Endodermal cell (in vitro differentiated cells): ENCODE measurements around the gene EXOC3L4. TPM values are rescaled to one million over a fixed set of nuclear protein-coding genes. Genes with fewer than 3 reads are reported as not detected.

ENCODE experiments used
- DNase-seq: peaks from one replicate; pipeline ENCODE4 v3.0.0-alpha.2; 2017
- H3K27ac ChIP-seq: 2 replicates; pipeline ENCODE4 v1.5.1; 2013; ENCODE audit warnings: mild to moderate bottlenecking, low read depth, low read length, moderate library complexity
- H3K27me3 ChIP-seq: 2 replicates; pipeline ENCODE4 v1.6.1; 2013; ENCODE audit warnings: mild to moderate bottlenecking, low read length, moderate library complexity; ENCODE audit not compliant: insufficient read depth, control insufficient read depth, poor library complexity, severe bottlenecking
- H3K36me3 ChIP-seq: 2 replicates; pipeline ENCODE4 v1.7.0; 2013; ENCODE audit warnings: mild to moderate bottlenecking, low read length, moderate library complexity; ENCODE audit not compliant: control insufficient read depth, insufficient read depth
- H3K4me1 ChIP-seq: one replicate; pipeline ENCODE4 v1.7.0; 2013; ENCODE audit warnings: low read length; ENCODE audit not compliant: control insufficient read depth, insufficient read depth
- H3K4me3 ChIP-seq: 2 replicates; pipeline ENCODE4 v1.5.1; 2013; ENCODE audit warnings: mild to moderate bottlenecking, low read length, moderate library complexity
- H3K9ac ChIP-seq: 2 replicates; pipeline ENCODE4 v1.6.1; 2013; ENCODE audit warnings: mild to moderate bottlenecking, low read length, moderate library complexity; ENCODE audit not compliant: poor library complexity, severe bottlenecking; ENCODE audit errors: extremely low read depth
- H3K9me3 ChIP-seq: 2 replicates; pipeline ENCODE4 v1.6.1; 2013; ENCODE audit warnings: mild to moderate bottlenecking, low read length, moderate library complexity; ENCODE audit not compliant: control insufficient read depth
- H3K27ac Mint-ChIP-seq: 2 replicates; pipeline ENCODE4 v1.8.0; 2020; ENCODE audit warnings: mixed read lengths
- H3K27me3 Mint-ChIP-seq: 2 replicates; pipeline ENCODE4 v1.8.0; 2021; ENCODE audit warnings: mild to moderate bottlenecking, mixed read lengths; ENCODE audit not compliant: insufficient read depth
- H3K36me3 Mint-ChIP-seq: 2 replicates; pipeline ENCODE4 v1.8.0; 2020; ENCODE audit warnings: low read depth, mixed read lengths
- H3K4me1 Mint-ChIP-seq: 2 replicates; pipeline ENCODE4 v1.8.0; 2020; ENCODE audit warnings: mixed read lengths
- H3K4me3 Mint-ChIP-seq: 2 replicates; pipeline ENCODE4 v1.8.0; 2020; ENCODE audit warnings: mild to moderate bottlenecking, moderate library complexity, mixed read lengths
- H3K9me3 Mint-ChIP-seq: 2 replicates; pipeline ENCODE4 v1.8.0; 2020; ENCODE audit warnings: mild to moderate bottlenecking, mixed read lengths
- WGBS, 2 experiments: methylation state at CpG; one replicate each; pipeline versions ENCODE4 v1.1.5 to v1.1.7; 2013; ENCODE audit warnings: missing lambda C conversion rate in 2 of 2, mixed read lengths in 1 of 2; ENCODE audit not compliant: insufficient coverage in 1 of 2, insufficient read length in 1 of 2; 5-methylcytosine and 5-hydroxymethylcytosine counted together
- total RNA-seq, 2 donors: library from RNA; stranded (reverse); fragmentation: NEBNext Ultra II Directional in 1 of 2; extraction: Animal tissue kit (Norgen Biotek cat#: 25700) in 1 of 2; gene quantifications; 2 replicates in 1 of 2; 3 replicates in 1 of 2; pipeline ENCODE4 v1.2.1, GENCODE V29; 2021
- TF ChIP-seq, protein P1 (sequence below): fragments of 200-600 bp; sonication (generic); conservative IDR thresholded peaks from 2 replicates; pipeline ENCODE4 v1.5.0; 2021; ENCODE audit warnings: antibody characterized with exemption, mild to moderate bottlenecking

Gene EXOC3L4
- total RNA-seq, 2 donors from 2014 or later = 2.5 to 3.6 TPM

DNA sequence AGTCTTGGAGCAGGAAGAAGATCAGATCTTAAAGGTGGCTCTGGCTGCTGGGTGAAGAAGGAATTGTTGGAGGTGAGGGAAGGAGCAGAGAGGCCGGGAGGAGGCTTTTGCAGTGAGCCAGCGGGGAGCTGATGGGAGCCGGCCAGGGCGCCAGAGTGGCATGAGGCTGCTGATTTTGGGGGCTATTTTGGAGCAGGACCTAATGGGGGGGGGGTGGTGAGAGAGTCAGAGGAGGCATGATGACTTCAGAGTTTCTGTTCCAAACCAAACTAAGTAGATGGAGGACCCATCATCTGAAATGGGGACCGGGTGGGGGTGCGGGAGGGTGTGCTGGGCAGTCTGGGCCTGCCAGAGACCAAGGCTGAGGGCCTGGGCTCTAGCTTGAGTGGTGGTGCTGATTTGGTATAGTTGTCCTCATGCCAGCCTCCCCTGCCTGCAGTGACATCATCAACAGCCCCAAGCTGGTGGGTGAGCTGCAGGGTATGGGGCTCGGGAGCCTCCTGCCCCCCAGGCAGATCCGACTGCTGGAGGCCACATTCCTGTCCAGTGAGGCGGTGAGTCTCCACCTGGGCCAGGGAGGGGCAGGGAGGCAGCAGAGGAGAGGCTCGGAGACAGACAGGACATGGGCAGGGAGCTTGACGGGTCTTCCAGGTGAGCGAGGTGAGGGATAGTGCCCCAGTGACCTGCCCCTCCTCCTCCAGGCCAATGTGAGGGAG is 34.9 kb downstream of the EXOC3L4 start:
- Mint-ChIP-seq H3K27me3 (peaks cover 33% of the 10 kb centered on the region), H3K4me1 (peaks cover 2% of the 10 kb centered on the region), H3K27ac (no peak overlapping the region), H3K9me3 (no peaks in the 10 kb centered on the region), H3K4me3 (no peak overlapping the region), H3K36me3 (peaks cover 8% of the 10 kb centered on the region)
- no peak overlapping the region for H3K27ac ChIP-seq
- H3K4me1 ChIP-seq = no peaks in the 10 kb centered on the region
- no peaks in the 10 kb centered on the region for H3K9me3 ChIP-seq
- no peaks in the 10 kb centered on the region for H3K27me3 ChIP-seq
- 96 to 100% methylated on average over 8 to 12 of the region's 12 CpGs for WGBS, 2 experiments
- no peak for DNase-seq
- peaks cover 5% of the 10 kb centered on the region for H3K36me3 ChIP-seq
- H3K4me3 ChIP-seq = no peak overlapping the region
- TF ChIP-seq, protein P1, sequence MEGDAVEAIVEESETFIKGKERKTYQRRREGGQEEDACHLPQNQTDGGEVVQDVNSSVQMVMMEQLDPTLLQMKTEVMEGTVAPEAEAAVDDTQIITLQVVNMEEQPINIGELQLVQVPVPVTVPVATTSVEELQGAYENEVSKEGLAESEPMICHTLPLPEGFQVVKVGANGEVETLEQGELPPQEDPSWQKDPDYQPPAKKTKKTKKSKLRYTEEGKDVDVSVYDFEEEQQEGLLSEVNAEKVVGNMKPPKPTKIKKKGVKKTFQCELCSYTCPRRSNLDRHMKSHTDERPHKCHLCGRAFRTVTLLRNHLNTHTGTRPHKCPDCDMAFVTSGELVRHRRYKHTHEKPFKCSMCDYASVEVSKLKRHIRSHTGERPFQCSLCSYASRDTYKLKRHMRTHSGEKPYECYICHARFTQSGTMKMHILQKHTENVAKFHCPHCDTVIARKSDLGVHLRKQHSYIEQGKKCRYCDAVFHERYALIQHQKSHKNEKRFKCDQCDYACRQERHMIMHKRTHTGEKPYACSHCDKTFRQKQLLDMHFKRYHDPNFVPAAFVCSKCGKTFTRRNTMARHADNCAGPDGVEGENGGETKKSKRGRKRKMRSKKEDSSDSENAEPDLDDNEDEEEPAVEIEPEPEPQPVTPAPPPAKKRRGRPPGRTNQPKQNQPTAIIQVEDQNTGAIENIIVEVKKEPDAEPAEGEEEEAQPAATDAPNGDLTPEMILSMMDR = no peak
- H3K9ac ChIP-seq = no peak overlapping the region

DNA sequence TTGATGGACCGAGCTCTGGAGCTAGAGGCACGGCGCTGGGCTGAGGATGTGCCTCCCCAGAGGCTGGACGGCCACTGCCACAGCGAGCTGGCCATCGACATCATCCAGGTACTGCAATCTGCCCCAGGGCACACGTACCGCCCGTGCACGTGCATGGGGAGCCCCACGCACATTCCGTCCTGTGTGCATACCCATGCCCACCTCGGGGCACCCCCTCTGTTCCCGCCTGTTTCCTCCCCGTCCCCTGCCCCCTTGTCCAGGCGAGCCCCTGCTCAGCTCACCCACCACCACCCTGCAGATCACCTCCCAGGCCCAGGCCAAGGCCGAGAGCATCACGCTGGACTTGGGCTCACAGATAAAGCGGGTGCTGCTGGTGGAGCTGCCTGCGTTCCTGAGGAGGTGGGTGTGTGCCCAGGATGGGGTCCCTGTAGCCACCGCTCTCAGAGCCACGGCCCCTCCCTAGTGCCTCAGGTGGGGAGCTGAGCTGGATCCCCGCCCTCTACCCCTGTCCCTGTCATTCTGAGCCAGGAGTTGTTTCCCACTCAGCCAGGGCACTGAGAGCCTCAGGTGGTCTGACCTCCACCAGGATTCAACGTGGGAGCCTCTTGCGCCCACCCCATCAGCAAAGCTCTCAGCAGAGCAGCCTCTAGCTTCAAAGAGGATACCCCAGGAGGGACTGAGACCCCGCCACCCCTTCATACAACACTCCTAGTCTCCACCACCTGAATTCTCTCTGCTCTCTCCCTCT is 35.7 kb downstream of the EXOC3L4 start:
- WGBS, 2 experiments = 87% methylated on average over 12 to 26 of the region's 26 CpGs
- Mint-ChIP-seq H3K4me3 (no peak overlapping the region), H3K27ac (no peak overlapping the region)

GRCh38 chr14:103130965-103131364 is 36.4 kb downstream of the EXOC3L4 start:
- 91% methylated on average over 6 to 8 of the region's 8 CpGs for WGBS, 2 experiments
- Mint-ChIP-seq H3K27me3 (peaks cover 20% of the 10 kb centered on the region), H3K36me3 (peaks cover 8% of the 10 kb centered on the region), H3K9me3 (no peaks in the 10 kb centered on the region), H3K4me1 (peaks cover 2% of the 10 kb centered on the region), H3K4me3 (no peak overlapping the region), H3K27ac (no peak overlapping the region)
- no peak for DNase-seq
- Histone ChIP-seq H3K4me1 (no peaks in the 10 kb centered on the region), H3K36me3 (peaks cover 5% of the 10 kb centered on the region), H3K27ac (no peak overlapping the region), H3K27me3 (no peaks in the 10 kb centered on the region), H3K9ac (no peak overlapping the region), H3K9me3 (no peaks in the 10 kb centered on the region), H3K4me3 (no peak overlapping the region)
- TF ChIP-seq, protein P1 = no peak

More for the DNA sequence above, 35.7 kb downstream of the EXOC3L4 start:
- Histone ChIP-seq H3K9ac (no peak overlapping the region), H3K9me3 (no peaks in the 10 kb centered on the region), H3K4me1 (no peaks in the 10 kb centered on the region), H3K27me3 (no peaks in the 10 kb centered on the region), H3K4me3 (no peak overlapping the region), H3K36me3 (peaks cover 5% of the 10 kb centered on the region), H3K27ac (no peak overlapping the region)
- no peaks in the 10 kb centered on the region for H3K9me3 Mint-ChIP-seq
- TF ChIP-seq, protein P1 = no peak
- peaks cover 8% of the 10 kb centered on the region for H3K36me3 Mint-ChIP-seq
- peaks cover 2% of the 10 kb centered on the region for H3K4me1 Mint-ChIP-seq
- H3K27me3 Mint-ChIP-seq = peaks cover 28% of the 10 kb centered on the region
- DNase-seq = no peak
